Transverse colon (tissue), 4 donors: Measurements from ENCODE around the gene OTOGL. TPM values are rescaled to one million over a fixed set of nuclear protein-coding genes. Genes with fewer than 3 reads are reported as not detected.

Experiments used
- DNase-seq: peaks from one replicate; pipeline ENCODE4 v3.0.0-alpha.2; 2019
- H3K27ac ChIP-seq, 4 donors: fragments of 200-600 bp; sonication (generic); 2 replicates each; pipeline ENCODE4 v1.5.1; 2016 to 2018; ENCODE audit warnings: inconsistent platforms in 4 of 4
- H3K27me3 ChIP-seq: fragments of 200-600 bp; sonication (generic); 2 replicates; pipeline ENCODE4 v1.5.1; 2017; ENCODE audit warnings: inconsistent platforms
- H3K36me3 ChIP-seq, 4 donors: fragments of 200-600 bp; sonication (generic); 2 replicates each; pipeline ENCODE4 v1.5.1; 2017 to 2019; ENCODE audit warnings: inconsistent platforms in 4 of 4
- H3K4me1 ChIP-seq, 4 donors: fragments of 200-600 bp; sonication (generic); 2 replicates each; pipeline ENCODE4 v1.5.1; 2017 to 2020; ENCODE audit warnings: inconsistent platforms in 4 of 4
- H3K4me3 ChIP-seq, 4 donors: fragments of 200-600 bp; sonication (generic); 1 replicate in 1 of 4; 2 replicates in 3 of 4; pipeline versions ENCODE4 v1.5.1 to v1.6.1; 2017 to 2019; ENCODE audit warnings: inconsistent platforms in 4 of 4
- H3K9me3 ChIP-seq, 2 donors: fragments of 200-600 bp; sonication (generic); 2 replicates each; pipeline ENCODE4 v1.5.1; 2017 to 2019; ENCODE audit warnings: inconsistent platforms in 2 of 2
- EP300 ChIP-seq: sonication (generic); formaldehyde crosslinking; IDR thresholded peaks from one replicate; pipeline ENCODE4 v1.6.1; 2017; ENCODE audit warnings: antibody characterized with exemption, low read depth
- POLR2A ChIP-seq: fragments of 450-650 bp; IDR thresholded peaks from one replicate; pipeline ENCODE4 v1.6.1; 2016; ENCODE audit warnings: antibody characterized with exemption, mild to moderate bottlenecking, moderate library complexity
- POLR2AphosphoS5 ChIP-seq, 3 donors: sonication (generic); formaldehyde crosslinking; IDR thresholded peaks; one replicate each; pipeline ENCODE4 v1.6.1; 2016; ENCODE audit warnings: antibody characterized with exemption in 3 of 3
- WGBS, 2 donors: methylation state at CpG; one replicate each; pipeline ENCODE4 v1.1.5; 2018; ENCODE audit warnings: low coverage in 1 of 2; 5-methylcytosine and 5-hydroxymethylcytosine counted together
- in situ Hi-C, 4 donors: fragments of 200-750 bp; cut with MboI; loops; one replicate each; pipeline versions ENCODE4 v1.15.0 to v1.15.1; 2017; ENCODE audit warnings: low sequenced_read_pairs in 3 of 4, low pct_ligation_motif_present in 1 of 4, low pct_unique_long_range_greater_than_20kb in 1 of 4
- intact Hi-C: fragments of 100-400 bp; cut with DNase I; formaldehyde crosslinking; loops from one replicate; pipeline ENCODE4 v1.15.1; 2023; ENCODE audit warnings: low total_unique reads
- total RNA-seq, 4 donors: library from RNA; depleted of rRNA; stranded (reverse); fragments of >200 nt; gene quantifications; one replicate each; pipeline ENCODE4 v1.1.0, GENCODE V29; 2016
- TF ChIP-seq, protein P1 (sequence below), 5 experiments: fragments of 200-600 bp in 3 of 5; fragments of 450-650 bp in 2 of 5; sonication (generic) in 3 of 5; IDR thresholded peaks; 1 replicate in 2 of 5; 2 replicates in 3 of 5; pipeline ENCODE4 v1.5.1; 2016 to 2017; ENCODE audit warnings: antibody characterized with exemption in 5 of 5, inconsistent platforms in 3 of 5, mild to moderate bottlenecking in 2 of 5, moderate library complexity in 1 of 5

The OTOGL gene
- total RNA-seq, 4 donors from 2014 or later = 0.32 to 0.60 (median 0.41) TPM; not detected in 1

DNA sequence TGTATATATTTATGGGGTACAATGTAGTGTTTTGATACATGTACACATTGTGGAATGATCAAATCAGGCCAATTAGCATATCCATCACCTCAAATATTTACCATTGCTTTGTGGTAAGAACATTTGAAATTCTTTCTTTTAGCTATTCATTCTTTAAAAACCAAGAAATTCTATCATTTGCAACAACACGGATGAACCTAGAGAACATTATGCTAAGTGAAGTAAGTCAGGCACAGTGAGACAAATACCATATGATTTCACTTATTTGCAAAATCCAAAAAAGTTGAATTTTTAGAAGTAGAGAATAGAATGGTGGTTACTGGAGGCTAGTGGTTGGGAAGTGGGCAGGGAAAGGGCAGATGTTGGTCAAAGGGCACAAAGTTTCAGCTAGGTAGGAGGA is 215.4 kb downstream of the OTOGL start:
- H3K4me1 ChIP-seq = no peaks in the 10 kb centered on the region
- no peaks in the 10 kb centered on the region for H3K36me3 ChIP-seq
- H3K27me3 ChIP-seq = no peaks in the 10 kb centered on the region
- no peak for DNase-seq
- intact Hi-C loops (no loop called here), in situ Hi-C loops (no loop called here)
- 85 to 90% methylated on average over 1 of the region's 1 CpG for WGBS, 2 donors
- H3K9me3 ChIP-seq = no peaks in the 10 kb centered on the region
- TF ChIP-seq POLR2A = no peak
- TF ChIP-seq POLR2AphosphoS5 (IDR thresholded peaks at IDR 0.05) = no peak
- no peak for TF ChIP-seq EP300
- TF ChIP-seq, protein P1, sequence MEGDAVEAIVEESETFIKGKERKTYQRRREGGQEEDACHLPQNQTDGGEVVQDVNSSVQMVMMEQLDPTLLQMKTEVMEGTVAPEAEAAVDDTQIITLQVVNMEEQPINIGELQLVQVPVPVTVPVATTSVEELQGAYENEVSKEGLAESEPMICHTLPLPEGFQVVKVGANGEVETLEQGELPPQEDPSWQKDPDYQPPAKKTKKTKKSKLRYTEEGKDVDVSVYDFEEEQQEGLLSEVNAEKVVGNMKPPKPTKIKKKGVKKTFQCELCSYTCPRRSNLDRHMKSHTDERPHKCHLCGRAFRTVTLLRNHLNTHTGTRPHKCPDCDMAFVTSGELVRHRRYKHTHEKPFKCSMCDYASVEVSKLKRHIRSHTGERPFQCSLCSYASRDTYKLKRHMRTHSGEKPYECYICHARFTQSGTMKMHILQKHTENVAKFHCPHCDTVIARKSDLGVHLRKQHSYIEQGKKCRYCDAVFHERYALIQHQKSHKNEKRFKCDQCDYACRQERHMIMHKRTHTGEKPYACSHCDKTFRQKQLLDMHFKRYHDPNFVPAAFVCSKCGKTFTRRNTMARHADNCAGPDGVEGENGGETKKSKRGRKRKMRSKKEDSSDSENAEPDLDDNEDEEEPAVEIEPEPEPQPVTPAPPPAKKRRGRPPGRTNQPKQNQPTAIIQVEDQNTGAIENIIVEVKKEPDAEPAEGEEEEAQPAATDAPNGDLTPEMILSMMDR (IDR thresholded peaks at IDR 0.05) = no peak
- H3K4me3 ChIP-seq = no peak overlapping the region
- no peak overlapping the region for H3K27ac ChIP-seq

DNA sequence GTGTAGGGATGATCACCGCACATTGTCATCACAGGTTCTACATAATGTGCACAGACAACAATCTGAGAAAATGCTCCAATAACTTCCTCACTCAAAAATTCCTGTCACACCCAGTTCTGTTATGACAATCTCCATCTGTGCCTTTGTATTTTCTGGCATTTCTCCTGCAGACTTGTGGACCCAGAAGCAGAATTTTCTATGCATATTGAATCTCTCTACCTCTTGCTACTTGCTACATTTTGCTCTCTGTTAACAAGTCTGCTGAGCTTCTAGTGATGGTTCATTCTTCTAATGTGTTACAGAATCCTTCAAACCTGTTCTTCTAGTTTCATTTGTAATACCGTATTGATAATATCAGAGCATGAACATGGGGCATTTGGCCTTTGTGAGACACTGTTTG is 216.9 kb downstream of the OTOGL start:
- H3K4me3 ChIP-seq = no peak overlapping the region
- intact Hi-C loops (no loop called here), in situ Hi-C loops (no loop called here)
- DNase-seq = no peak
- no peaks in the 10 kb centered on the region for H3K4me1 ChIP-seq
- no peak overlapping the region for H3K27ac ChIP-seq
- H3K9me3 ChIP-seq = no peaks in the 10 kb centered on the region
- TF ChIP-seq POLR2A (no peak), POLR2AphosphoS5 (IDR thresholded peaks at IDR 0.05) (no peak), EP300 (no peak)
- TF ChIP-seq, protein P1 (IDR thresholded peaks at IDR 0.05) = no peak
- no peaks in the 10 kb centered on the region for H3K27me3 ChIP-seq
- no peaks in the 10 kb centered on the region for H3K36me3 ChIP-seq
- 71 to 73% methylated on average over 2 of the region's 2 CpGs for WGBS, 2 donors

DNA sequence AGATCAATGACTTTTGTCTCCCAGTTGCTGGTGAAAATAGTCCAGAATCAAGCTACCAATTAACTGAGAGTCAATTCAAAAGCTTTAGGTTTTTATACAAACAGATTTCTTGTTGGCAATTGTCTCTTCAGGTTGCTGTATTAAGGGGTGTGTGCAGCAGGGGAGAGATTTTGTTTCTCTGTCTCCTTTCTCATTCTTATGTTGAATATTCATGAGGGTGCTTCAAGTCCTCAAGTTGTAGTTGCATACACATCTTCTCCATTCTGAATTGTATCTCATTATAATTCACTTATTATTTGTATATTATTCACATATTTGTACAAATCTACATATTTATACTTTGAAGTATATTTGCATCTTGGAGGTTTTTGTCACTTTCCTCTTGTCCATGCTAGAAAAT is 218.0 kb downstream of the OTOGL start:
- Histone ChIP-seq H3K27me3 (no peaks in the 10 kb centered on the region), H3K36me3 (no peaks in the 10 kb centered on the region), H3K4me3 (no peak overlapping the region), H3K9me3 (no peaks in the 10 kb centered on the region), H3K4me1 (no peaks in the 10 kb centered on the region), H3K27ac (no peak overlapping the region)
- intact Hi-C loops = no loop called here
- in situ Hi-C loops = no loop called here
- no peak for DNase-seq
- TF ChIP-seq, protein P1 (IDR thresholded peaks at IDR 0.05) = no peak
- TF ChIP-seq POLR2A (no peak), EP300 (no peak), POLR2AphosphoS5 (IDR thresholded peaks at IDR 0.05) (no peak)

DNA sequence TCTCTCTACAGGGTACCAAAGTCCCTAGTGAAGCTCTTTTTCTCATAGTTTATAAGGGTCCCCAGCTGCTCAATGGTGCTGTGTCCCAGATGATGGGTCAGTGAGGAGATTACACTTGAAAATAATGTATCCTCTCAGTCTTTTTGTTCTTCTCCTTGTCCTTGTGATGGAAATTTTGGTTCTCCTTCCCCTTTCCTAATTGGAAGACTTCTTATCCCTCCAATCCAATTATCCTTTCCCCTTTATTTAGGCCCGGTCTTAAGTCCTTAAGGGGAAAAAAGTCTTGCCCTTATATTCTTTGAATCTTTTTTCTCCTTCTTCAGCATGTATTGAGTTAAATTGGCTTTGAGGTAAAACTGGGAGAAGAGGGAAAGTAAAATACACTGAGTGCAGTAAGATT is 218.6 kb downstream of the OTOGL start:
- no peak for DNase-seq
- no peak overlapping the region for H3K27ac ChIP-seq
- in situ Hi-C loops = no loop called here
- no peaks in the 10 kb centered on the region for H3K9me3 ChIP-seq
- H3K4me3 ChIP-seq = no peak overlapping the region
- no peaks in the 10 kb centered on the region for H3K36me3 ChIP-seq
- intact Hi-C loops = no loop called here
- 0% methylated on average over 1 of the region's 1 CpG for WGBS, 2 donors
- TF ChIP-seq POLR2AphosphoS5 (IDR thresholded peaks at IDR 0.05) (no peak), EP300 (no peak), POLR2A (no peak)
- TF ChIP-seq, protein P1 (IDR thresholded peaks at IDR 0.05) = no peak
- no peaks in the 10 kb centered on the region for H3K27me3 ChIP-seq
- H3K4me1 ChIP-seq = no peaks in the 10 kb centered on the region
